Fibroblast of lung (primary cell): ENCODE results near the gene PRR7.

Source experiments
- CTCF ChIP-seq, 2 donors: IDR thresholded peaks in 1 of 2; conservative IDR thresholded peaks in 1 of 2; 1 replicate in 1 of 2; 2 replicates in 1 of 2; pipeline ENCODE4 v1.5.1; 2011 to 2012; ENCODE audit warnings: low read length in 2 of 2, control low read depth in 1 of 2, inconsistent platforms in 1 of 2, low read depth in 1 of 2, mild to moderate bottlenecking in 1 of 2
- EZH2 ChIP-seq: IDR thresholded peaks from 2 replicates; pipeline ENCODE4 v1.5.1; 2012; ENCODE audit warnings: low read length, control low read depth, mild to moderate bottlenecking; ENCODE audit errors: missing control alignments

- TF ChIP-seq EZH2 (no peak), CTCF (conservative IDR thresholded peaks at IDR 0.05 in 1 of 2, IDR thresholded peaks at IDR 0.05 in 1 of 2; ENCODE audit: low read depth in 1 of 2, low read length in 2 of 2) (no peak)
These were observed 56.9 kb downstream of the PRR7 start for GRCh38 chr5:177503351-177504085.
